Breast epithelium (tissue), 3 donors: ENCODE results near the gene TCHP.

Experiments
- CTCF ChIP-seq, 3 donors: fragments of 450-650 bp; IDR thresholded peaks; one replicate each; pipeline ENCODE4 v1.5.1; 2016 to 2017; ENCODE audit warnings: antibody characterized with exemption in 3 of 3, mild to moderate bottlenecking in 3 of 3, moderate library complexity in 3 of 3
- POLR2A ChIP-seq: fragments of 450-650 bp; IDR thresholded peaks from one replicate; pipeline ENCODE4 v1.6.1; 2016; ENCODE audit warnings: antibody characterized with exemption, mild to moderate bottlenecking, moderate library complexity
- POLR2AphosphoS5 ChIP-seq, 3 donors: sonication (generic); formaldehyde crosslinking; IDR thresholded peaks; one replicate each; pipeline ENCODE4 v1.6.1; 2017; ENCODE audit warnings: antibody characterized with exemption in 3 of 3

GRCh38 chr12:109958374-109958773 lies 58.3 kb downstream of the TCHP start:
- TF ChIP-seq CTCF (IDR thresholded peaks at IDR 0.05) (no peak), POLR2AphosphoS5 (IDR thresholded peaks at IDR 0.05) (no peak), POLR2A (no peak)
